COLO668 (cell line): Measurements from ENCODE around the gene LGR4.

ENCODE experiments used
- DNase-seq: peaks from one replicate; lab custom pipeline; 2025; ENCODE audit not compliant: unreplicated experiment; lab: John Stamatoyannopoulos, UW

Gene LGR4

GRCh38 chr11:27487706-27488105, 15.1 kb upstream of the LGR4 start:
- no peak for DNase-seq

- DNase-seq, result peak; percentile 47
Measured at GRCh38 chr11:27485930-27486773, 13.6 kb upstream of the LGR4 start.

- DNase-seq, result no peak
Measured at GRCh38 chr11:27482793-27483192, 10.2 kb upstream of the LGR4 start.

GRCh38 chr11:27481992-27482391, 9.4 kb upstream of the LGR4 start:
- no peak for DNase-seq

- no peak for DNase-seq
Measured at GRCh38 chr11:27477831-27478230, 5.2 kb upstream of the LGR4 start.

- DNase-seq, result no peak
Measured at GRCh38 chr11:27477243-27477642, 4.7 kb upstream of the LGR4 start.

GRCh38 chr11:27475622-27476021, 3.0 kb upstream of the LGR4 start:
- DNase-seq, result no peak

GRCh38 chr11:27473017-27473406, 422 bp upstream of the LGR4 start:
- DNase-seq, result no peak

GRCh38 chr11:27471589-27472397, 797 bp downstream of the LGR4 start:
- DNase-seq, result peak; percentile 67

- peak; percentile 48 for DNase-seq
Measured at GRCh38 chr11:27470826-27471588, 1.6 kb downstream of the LGR4 start.

- no peak for DNase-seq
Measured at GRCh38 chr11:27470166-27470565, 2.4 kb downstream of the LGR4 start.

- no peak for DNase-seq
Measured at GRCh38 chr11:27468995-27469695, 3.4 kb downstream of the LGR4 start.

- DNase-seq, result no peak
Measured at GRCh38 chr11:27468209-27468994, 4.2 kb downstream of the LGR4 start.

GRCh38 chr11:27467181-27467913, 5.2 kb downstream of the LGR4 start:
- DNase-seq, result no peak

- DNase-seq, result no peak
Measured at GRCh38 chr11:27466363-27466762, 6.2 kb downstream of the LGR4 start.

- no peak for DNase-seq
Measured at GRCh38 chr11:27465629-27466028, 7.0 kb downstream of the LGR4 start.

- no peak for DNase-seq
Measured at GRCh38 chr11:27464909-27465308, 7.7 kb downstream of the LGR4 start.

- no peak for DNase-seq
Measured at GRCh38 chr11:27464289-27464696, 8.3 kb downstream of the LGR4 start.

GRCh38 chr11:27462543-27462942, 10.0 kb downstream of the LGR4 start:
- DNase-seq, result no peak
